ENCODE data around the gene PAQR7. TPM values are rescaled to one million over a fixed set of nuclear protein-coding genes. Genes with fewer than 3 reads are reported as not detected.
"Not testable (repeated sequence)": the region's sequence is repeated elsewhere in the genome, so short reads cannot be mapped to it uniquely, and the experiment has no call there.

The PAQR7 gene
- polyA plus RNA-seq, 5 donors: 13.8 to 21.2 (median 19.3) TPM

DNA sequence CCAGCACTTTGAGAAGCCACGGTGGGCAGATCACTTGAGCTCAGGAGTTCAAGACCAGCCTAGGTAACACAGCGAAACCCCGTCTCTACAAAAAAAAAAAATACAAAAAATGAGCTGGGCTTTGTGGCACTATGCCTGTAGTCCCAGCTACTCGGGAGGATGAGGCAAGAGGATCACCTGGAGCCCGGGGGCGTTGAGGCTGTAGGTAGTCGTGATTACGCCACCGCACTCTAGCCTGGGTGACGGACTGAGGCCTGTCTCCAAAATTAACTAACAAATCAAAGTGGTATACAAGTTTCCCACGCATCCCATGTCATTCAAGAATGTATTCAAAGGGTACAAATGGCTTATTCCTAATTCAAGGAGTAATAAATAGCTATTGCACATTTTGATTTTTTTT is 18.7 kb downstream of the PAQR7 start:
- no peak for DNase-seq

GRCh38 chr1:25854554-25854953 is 21.0 kb downstream of the PAQR7 start:
- DNase-seq: no peak

- no peak for DNase-seq
Observed at GRCh38 chr1:25848531-25848930, 27.0 kb downstream of the PAQR7 start.

GRCh38 chr1:25847929-25848328 is 27.6 kb downstream of the PAQR7 start:
- DNase-seq: no peak

DNA sequence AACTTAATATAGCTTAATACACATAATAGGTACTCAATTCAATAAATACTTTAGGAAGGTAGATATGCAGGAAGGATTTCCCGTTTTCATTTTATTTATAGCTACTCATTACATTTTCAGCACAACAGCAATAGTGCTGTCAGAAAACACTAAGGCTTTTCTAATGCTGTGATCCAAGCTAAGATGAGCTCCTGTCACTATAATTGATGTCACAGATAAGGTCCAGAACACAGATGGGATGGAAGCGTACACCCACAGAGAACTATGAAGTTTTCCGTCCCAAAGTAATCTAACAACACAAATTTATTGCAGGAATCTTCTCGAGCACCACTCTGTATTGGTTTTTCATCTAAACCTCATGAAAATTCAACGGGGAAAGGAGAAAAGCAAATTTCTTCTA is 29.8 kb downstream of the PAQR7 start:
- DNase-seq: no peak

DNA sequence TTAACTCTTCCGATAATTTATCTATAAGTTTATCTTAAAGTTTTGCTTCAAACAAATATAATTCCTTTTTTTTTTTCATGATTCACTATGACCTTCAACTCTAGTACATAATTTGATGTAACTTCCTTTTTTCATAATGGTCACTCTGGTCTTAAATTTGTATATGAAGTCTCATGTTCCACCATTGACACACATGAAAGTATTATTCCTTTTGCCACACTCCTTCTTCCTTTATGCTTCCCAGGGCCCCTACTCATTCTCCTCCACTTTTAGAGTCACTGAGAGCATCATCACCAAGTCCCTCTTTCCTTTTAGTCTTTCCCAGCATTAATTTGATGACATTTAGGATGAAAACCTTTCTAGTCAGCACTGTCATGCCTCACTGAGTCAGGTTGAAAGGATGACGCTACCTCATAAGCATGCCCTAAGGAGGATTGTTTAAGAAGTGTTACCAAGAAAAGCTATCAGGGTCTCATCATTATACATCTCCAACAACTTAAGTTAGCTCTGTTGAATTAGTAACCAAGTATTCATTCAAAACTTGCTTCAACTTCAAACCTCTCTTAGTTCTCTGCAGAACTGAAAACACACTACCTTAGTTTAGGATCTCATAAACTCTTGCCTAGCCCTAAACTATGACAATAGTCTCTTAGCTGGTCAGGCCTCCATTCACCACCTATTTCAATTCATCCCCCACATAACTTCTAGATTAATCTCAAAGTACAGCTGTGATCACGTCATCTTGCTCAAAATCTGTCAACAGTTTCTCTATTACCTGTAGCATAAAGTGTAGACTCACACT is 30.8 kb downstream of the PAQR7 start:
- no peak for DNase-seq

GRCh38 chr1:25843483-25843882 is 32.0 kb downstream of the PAQR7 start:
- no peak for DNase-seq

- DNase-seq: not testable (repeated sequence)
Observed at GRCh38 chr1:25839808-25840207, 35.7 kb downstream of the PAQR7 start.

DNA sequence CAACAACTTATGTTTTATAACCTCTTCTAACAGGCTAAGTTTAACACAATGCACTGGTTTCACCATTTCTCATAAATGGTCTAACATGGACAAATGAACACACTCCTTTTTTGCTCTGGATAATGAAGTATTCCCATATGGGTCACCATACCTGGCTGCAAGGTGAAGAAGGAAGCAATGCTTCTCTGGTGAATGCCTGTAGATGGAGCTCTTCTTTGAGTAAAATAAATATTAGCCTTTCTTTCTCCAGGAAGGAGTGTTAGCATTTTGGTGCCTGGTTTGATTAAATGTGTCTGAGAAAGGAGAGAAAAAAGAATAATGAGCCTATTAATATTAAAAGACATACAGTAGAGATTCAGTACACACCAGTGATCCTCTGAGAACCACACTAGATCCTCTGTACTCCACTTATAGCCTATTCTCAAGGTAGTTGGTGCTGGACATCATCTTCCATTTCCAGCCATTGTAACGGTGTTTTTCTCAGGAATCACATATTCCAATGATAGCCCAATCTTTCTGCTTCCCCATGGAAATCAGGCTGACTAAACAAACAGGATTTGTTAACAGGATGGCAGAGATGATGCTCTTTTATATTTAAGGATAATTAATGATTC is 38.1 kb downstream of the PAQR7 start:
- no peak for DNase-seq

DNA sequence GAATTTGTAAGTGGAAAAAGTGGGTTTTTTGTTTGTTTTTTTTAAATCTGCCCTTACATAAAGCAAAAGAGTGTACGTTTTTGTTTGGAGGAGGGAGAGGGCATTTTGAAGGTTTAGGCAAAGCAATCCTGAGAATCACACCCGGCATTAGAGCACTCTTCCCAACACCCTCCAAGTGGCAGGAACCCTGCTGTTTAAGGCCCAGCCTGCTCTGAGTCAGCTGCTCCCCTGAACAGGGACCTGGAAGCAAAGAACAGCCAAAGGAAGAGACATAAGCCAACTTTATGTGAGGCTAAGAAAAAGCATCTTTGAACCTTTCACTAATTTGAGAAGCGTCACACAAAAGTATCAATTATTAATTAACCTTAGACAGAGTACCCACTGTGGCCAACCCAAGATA is 38.8 kb downstream of the PAQR7 start:
- no peak for DNase-seq

- DNase-seq: no peak
Observed at GRCh38 chr1:25834894-25835293, 40.6 kb downstream of the PAQR7 start.

GRCh38 chr1:25833158-25833557 is 42.4 kb downstream of the PAQR7 start:
- no peak for DNase-seq

- DNase-seq: no peak
Observed at GRCh38 chr1:25832336-25833037, 43.0 kb downstream of the PAQR7 start.

- no peak for DNase-seq
Observed at GRCh38 chr1:25831569-25832196, 43.8 kb downstream of the PAQR7 start.

- no peak for DNase-seq
Observed at GRCh38 chr1:25829046-25829445, 46.5 kb downstream of the PAQR7 start.

DNA sequence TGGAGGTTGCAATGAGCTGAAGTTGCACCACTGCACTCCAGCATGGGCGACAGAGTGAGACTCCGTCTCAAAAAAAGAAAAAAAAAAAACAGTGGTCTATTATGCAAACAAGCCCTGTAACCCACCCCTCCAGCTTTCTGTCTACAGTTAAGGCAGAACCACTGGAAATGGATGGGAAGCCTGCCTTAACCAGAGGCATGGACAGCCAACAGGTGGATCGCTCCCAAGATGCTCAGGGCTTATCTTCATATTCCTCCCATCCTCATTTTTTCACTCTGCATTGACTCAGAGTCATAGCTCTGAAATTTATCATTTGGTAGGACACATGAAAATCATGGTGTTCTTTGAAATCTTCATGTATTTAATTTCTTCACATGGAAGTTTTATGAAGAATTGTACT is 47.0 kb downstream of the PAQR7 start:
- no peak for DNase-seq

DNA sequence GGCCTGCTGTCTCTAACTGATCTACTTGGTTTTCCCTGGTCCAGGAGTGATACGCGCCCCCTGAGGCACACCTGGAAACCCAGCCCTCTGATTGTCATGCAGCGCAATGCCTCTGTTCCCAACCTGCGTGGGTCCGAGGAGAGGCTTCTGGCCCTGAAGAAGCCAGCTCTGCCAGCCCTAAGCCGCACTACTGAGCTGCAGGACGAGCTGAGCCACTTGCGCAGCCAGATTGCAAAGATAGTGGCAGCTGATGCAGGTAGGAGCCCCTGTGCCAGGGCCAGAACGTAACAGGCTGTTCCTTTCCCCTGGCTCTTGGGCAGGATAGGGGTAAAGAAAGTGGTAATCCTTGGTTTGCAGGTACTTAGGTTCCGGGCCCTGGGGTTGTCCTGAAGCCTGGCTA is 48.9 kb downstream of the PAQR7 start:
- DNase-seq: no peak

DNA sequence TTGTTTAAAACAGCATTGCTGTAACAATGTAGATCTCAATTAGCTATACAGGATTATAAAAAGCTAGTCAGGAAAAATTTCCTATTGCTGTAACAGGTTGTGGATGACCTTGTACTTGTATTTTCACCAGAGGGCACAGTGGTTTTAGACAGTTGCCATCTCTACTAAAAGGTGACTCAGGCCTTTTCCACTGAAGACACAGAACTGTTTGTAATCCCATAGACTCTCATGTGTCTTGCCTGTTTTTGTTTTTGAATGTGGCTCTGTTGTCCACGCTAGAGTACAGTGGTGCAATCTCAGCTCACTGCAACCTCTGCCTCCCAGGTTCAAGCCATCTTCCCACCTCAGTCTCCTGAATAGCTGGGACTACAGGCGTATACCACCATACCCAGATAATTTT is 49.9 kb downstream of the PAQR7 start:
- DNase-seq: no peak

- DNase-seq: no peak
Observed at GRCh38 chr1:25821630-25822091, 53.8 kb downstream of the PAQR7 start.

DNA sequence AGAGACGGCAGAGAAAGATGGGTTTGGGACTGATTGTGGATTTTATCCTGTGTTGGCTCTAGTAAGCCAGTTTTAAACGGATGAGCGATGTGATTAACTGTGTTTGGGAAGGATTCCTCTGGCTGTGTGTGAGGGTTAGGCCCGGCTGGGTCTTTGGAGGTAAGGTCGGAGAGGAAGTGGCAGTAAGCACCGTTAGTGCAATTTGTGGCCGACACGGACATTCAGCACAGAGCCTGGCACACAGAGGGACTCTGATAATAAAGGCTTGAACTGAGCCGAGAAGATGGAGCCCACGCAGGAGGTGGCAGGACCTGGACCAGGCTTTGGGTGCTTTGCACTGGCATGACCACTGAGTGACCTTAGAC is 54.4 kb downstream of the PAQR7 start:
- DNase-seq: no peak

DNA sequence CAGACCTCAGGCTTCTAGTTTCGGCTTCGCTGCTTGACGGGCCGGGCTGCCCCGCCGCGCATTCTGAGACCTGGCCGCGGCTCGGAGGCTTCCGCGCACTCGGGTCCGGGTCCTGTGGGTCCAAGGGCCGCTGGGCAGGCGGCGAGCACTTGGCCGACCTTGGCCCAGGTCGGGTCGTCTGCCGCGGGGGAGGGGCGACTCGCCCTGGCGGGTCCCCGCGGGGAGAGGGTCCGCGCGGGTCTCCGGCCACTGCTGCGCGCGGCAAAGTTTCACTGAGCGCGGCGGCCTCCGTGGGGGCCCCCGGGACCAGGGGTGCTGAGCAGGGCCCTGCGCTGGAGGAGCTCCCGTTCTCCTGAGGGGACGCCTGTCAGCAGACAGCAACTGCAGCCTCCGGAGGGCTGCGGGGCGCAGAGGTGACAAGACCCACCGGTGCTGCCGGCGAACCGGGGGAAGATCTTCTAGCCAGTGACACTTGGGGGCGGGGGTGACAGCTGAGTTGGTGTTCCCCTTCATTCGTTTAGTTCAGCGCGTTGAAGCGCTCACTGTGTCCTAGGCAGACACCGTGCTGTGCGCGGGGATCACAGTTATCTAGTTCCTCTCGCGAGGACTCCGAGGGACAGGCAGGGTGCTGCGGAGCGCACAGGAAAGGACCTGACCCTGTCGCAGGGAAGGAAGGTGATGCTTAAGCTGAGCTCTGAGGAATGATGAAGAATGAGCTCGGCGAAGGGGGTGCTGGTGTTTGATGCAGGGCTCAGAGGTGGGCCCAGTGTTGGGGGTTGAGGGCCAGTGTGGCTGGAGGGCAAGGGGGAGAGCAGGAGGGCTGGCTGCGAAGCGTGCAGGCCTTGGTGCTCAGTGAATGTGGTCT is 55.0 kb downstream of the PAQR7 start:
- DNase-seq: no peak
